ENCODE measurements around the gene HOXD10. TPM values are rescaled to one million over a fixed set of nuclear protein-coding genes. Genes with fewer than 3 reads are reported as not detected.

HOXD10 gene
- total and polyA plus RNA-seq, 2 of the 13 experiments (the other 11 are each of a cell fraction or from before 2014, with no cell fraction given), result not detected

DNA sequence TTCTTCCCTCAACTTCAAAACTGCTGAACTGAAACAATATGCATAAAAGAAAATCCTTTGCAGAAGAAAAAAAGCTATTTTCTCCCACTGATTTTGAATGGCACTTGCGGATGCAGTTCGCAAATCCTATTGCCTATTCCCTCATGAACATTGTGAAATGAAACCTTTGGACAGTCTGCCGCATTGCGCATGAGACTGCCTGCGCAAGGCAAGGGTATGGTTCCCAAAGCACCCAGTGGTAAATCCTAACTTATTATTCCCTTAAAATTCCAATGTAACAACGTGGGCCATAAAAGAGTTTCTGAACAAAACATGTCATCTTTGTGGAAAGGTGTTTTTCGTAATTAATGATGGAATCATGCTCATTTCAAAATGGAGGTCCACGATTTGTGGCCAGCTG is 21.3 kb downstream of the HOXD10 start:
- H3K79me2 ChIP-seq (ENCODE audit: insufficient read depth, low read length), result no peaks in the 10 kb centered on the region
- BruUV-seq (replicated peaks), result no TSS peak
- FAIRE-seq (peak; percentile 49), ATAC-seq (no peak), DNase-seq (ENCODE audit: low spot score) (peak; percentile 33)
- ChIA-PET POLR2A (no interaction called here), CTCF (ENCODE audit: low intra/inter-chr PET ratio, low total read pairs) (no interaction called here)
- H3K27ac ChIP-seq (ENCODE audit: extremely low read length, insufficient read depth, low read length), result no peak overlapping the region
- no peaks in the 10 kb centered on the region for H4K20me1 ChIP-seq (ENCODE audit: insufficient read depth, low read length)
- 37% methylated on average over 8 of the region's 8 CpGs for WGBS (ENCODE audit: low lambda C conversion rate)
- intact Hi-C loops (cut with micrococcal nuclease; ENCODE audit: unreplicated experiment) (no loop called here), in situ Hi-C loops (cut with HindIII; ENCODE audit: extremely low pct_ligation_motif_present, low pct_unique_long_range_greater_than_20kb) (no loop called here)
- H2AFZ ChIP-seq (ENCODE audit: low read length), result no peak overlapping the region
- no peak overlapping the region for H3K9ac ChIP-seq (ENCODE audit: insufficient read depth, low read depth, low read length)
- H3K36me3 ChIP-seq (replicated peaks in 1 of 2; ENCODE audit: control insufficient read depth in 1 of 2, insufficient read depth in 2 of 2, low read length in 2 of 2), result no peaks in the 10 kb centered on the region
- no peak overlapping the region for H3K4me2 ChIP-seq (ENCODE audit: low read depth, low read length)
- H3K27me3 ChIP-seq (ENCODE audit: control insufficient read depth in 1 of 2, insufficient read depth in 2 of 2, low read length in 2 of 2), result peaks cover 9 to 91% of the 10 kb centered on the region in 2 experiments; a peak in 4 of 5 replicates
- no peaks in the 10 kb centered on the region for H3K9me3 ChIP-seq (ENCODE audit: low read length)
- H3K4me1 ChIP-seq (ENCODE audit: insufficient read depth, low read length), result peaks cover 11% of the 10 kb centered on the region
- no peak overlapping the region for H3K4me3 ChIP-seq (replicated peaks in 1 of 3; ENCODE audit: insufficient read depth in 1 of 3, low read depth in 2 of 3, low read length in 3 of 3)
- TF ChIP-seq, protein P1, sequence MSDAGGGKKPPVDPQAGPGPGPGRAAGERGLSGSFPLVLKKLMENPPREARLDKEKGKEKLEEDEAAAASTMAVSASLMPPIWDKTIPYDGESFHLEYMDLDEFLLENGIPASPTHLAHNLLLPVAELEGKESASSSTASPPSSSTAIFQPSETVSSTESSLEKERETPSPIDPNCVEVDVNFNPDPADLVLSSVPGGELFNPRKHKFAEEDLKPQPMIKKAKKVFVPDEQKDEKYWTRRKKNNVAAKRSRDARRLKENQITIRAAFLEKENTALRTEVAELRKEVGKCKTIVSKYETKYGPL (CRISPR knock-in tag; IDR thresholded peaks at IDR 0.05), result no peak
- TF ChIP-seq NR2F2 (IDR thresholded peaks at IDR 0.05; ENCODE audit: borderline replicate concordance, low read depth) (no peak), ZNF430 (CRISPR knock-in tag; IDR thresholded peaks at IDR 0.05) (no peak), HNF4A (CRISPR knock-in tag; IDR thresholded peaks at IDR 0.05) (peak; percentile 88), ZNF20 (CRISPR knock-in tag; IDR thresholded peaks at IDR 0.05) (no peak), FOXO1 (CRISPR knock-in tag; IDR thresholded peaks at IDR 0.05) (no peak), HNF4G (IDR thresholded peaks at IDR 0.05; ENCODE audit: borderline replicate concordance, low read depth, low read length) (peak; percentile 81), HNF4G (CRISPR knock-in tag; IDR thresholded peaks at IDR 0.05; ENCODE audit: borderline replicate concordance, low read depth) (no peak), TAF15 (IDR thresholded peaks at IDR 0.05; ENCODE audit: low read depth, low read length, poor library complexity, severe bottlenecking) (no peak)
- TF ChIP-seq, protein P2, sequence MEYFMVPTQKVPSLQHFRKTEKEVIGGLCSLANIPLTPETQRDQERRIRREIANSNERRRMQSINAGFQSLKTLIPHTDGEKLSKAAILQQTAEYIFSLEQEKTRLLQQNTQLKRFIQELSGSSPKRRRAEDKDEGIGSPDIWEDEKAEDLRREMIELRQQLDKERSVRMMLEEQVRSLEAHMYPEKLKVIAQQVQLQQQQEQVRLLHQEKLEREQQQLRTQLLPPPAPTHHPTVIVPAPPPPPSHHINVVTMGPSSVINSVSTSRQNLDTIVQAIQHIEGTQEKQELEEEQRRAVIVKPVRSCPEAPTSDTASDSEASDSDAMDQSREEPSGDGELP (IDR thresholded peaks at IDR 0.05; ENCODE audit: borderline replicate concordance, low read depth), result no peak
- TF ChIP-seq, protein P3, sequence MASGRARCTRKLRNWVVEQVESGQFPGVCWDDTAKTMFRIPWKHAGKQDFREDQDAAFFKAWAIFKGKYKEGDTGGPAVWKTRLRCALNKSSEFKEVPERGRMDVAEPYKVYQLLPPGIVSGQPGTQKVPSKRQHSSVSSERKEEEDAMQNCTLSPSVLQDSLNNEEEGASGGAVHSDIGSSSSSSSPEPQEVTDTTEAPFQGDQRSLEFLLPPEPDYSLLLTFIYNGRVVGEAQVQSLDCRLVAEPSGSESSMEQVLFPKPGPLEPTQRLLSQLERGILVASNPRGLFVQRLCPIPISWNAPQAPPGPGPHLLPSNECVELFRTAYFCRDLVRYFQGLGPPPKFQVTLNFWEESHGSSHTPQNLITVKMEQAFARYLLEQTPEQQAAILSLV (CRISPR knock-in tag; IDR thresholded peaks at IDR 0.05; ENCODE audit: borderline replicate concordance), result no peak
- TF ChIP-seq, protein P4, sequence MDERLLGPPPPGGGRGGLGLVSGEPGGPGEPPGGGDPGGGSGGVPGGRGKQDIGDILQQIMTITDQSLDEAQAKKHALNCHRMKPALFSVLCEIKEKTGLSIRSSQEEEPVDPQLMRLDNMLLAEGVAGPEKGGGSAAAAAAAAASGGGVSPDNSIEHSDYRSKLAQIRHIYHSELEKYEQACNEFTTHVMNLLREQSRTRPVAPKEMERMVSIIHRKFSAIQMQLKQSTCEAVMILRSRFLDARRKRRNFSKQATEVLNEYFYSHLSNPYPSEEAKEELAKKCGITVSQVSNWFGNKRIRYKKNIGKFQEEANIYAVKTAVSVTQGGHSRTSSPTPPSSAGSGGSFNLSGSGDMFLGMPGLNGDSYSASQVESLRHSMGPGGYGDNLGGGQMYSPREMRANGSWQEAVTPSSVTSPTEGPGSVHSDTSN (CRISPR knock-in tag; IDR thresholded peaks at IDR 0.05), result no peak
- TF ChIP-seq, protein P5, sequence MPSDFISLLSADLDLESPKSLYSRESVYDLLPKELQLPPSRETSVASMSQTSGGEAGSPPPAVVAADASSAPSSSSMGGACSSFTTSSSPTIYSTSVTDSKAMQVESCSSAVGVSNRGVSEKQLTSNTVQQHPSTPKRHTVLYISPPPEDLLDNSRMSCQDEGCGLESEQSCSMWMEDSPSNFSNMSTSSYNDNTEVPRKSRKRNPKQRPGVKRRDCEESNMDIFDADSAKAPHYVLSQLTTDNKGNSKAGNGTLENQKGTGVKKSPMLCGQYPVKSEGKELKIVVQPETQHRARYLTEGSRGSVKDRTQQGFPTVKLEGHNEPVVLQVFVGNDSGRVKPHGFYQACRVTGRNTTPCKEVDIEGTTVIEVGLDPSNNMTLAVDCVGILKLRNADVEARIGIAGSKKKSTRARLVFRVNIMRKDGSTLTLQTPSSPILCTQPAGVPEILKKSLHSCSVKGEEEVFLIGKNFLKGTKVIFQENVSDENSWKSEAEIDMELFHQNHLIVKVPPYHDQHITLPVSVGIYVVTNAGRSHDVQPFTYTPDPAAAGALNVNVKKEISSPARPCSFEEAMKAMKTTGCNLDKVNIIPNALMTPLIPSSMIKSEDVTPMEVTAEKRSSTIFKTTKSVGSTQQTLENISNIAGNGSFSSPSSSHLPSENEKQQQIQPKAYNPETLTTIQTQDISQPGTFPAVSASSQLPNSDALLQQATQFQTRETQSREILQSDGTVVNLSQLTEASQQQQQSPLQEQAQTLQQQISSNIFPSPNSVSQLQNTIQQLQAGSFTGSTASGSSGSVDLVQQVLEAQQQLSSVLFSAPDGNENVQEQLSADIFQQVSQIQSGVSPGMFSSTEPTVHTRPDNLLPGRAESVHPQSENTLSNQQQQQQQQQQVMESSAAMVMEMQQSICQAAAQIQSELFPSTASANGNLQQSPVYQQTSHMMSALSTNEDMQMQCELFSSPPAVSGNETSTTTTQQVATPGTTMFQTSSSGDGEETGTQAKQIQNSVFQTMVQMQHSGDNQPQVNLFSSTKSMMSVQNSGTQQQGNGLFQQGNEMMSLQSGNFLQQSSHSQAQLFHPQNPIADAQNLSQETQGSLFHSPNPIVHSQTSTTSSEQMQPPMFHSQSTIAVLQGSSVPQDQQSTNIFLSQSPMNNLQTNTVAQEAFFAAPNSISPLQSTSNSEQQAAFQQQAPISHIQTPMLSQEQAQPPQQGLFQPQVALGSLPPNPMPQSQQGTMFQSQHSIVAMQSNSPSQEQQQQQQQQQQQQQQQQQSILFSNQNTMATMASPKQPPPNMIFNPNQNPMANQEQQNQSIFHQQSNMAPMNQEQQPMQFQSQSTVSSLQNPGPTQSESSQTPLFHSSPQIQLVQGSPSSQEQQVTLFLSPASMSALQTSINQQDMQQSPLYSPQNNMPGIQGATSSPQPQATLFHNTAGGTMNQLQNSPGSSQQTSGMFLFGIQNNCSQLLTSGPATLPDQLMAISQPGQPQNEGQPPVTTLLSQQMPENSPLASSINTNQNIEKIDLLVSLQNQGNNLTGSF (CRISPR knock-in tag; IDR thresholded peaks at IDR 0.05), result no peak
- TF ChIP-seq, protein P6, sequence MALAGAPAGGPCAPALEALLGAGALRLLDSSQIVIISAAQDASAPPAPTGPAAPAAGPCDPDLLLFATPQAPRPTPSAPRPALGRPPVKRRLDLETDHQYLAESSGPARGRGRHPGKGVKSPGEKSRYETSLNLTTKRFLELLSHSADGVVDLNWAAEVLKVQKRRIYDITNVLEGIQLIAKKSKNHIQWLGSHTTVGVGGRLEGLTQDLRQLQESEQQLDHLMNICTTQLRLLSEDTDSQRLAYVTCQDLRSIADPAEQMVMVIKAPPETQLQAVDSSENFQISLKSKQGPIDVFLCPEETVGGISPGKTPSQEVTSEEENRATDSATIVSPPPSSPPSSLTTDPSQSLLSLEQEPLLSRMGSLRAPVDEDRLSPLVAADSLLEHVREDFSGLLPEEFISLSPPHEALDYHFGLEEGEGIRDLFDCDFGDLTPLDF (CRISPR knock-in tag; IDR thresholded peaks at IDR 0.05), result no peak

Measured in HepG2 (cell line).